ENCODE results near the gene SPACDR.
A peak's percentile ranks its signal among the peaks of the same experiment; 100 is the strongest.

The SPACDR gene

GRCh38 chr7:100471021-100471420, 7.0 kb upstream of the SPACDR start:
- Histone ChIP-seq H3K27ac (ENCODE audit: low read length) (no peak overlapping the region), H3K4me2 (ENCODE audit: low read length) (no peak overlapping the region), H2AFZ (ENCODE audit: low read depth, low read length) (no peak overlapping the region), H3K4me3 (ENCODE audit: low read length) (no peak overlapping the region), H3K79me2 (ENCODE audit: low read length) (no peaks in the 10 kb centered on the region), H3K9me3 (ENCODE audit: insufficient read depth, low read length) (no peaks in the 10 kb centered on the region), H3K4me1 (ENCODE audit: low read length) (peaks cover 15% of the 10 kb centered on the region), H3K36me3 (replicated peaks; ENCODE audit: low read depth, low read length) (peaks cover 19% of the 10 kb centered on the region), H4K20me1 (ENCODE audit: insufficient read depth, low read length) (peaks cover 24% of the 10 kb centered on the region), H3K9ac (ENCODE audit: low read length) (no peak overlapping the region), H3K27me3 (ENCODE audit: low read depth, low read length) (no peaks in the 10 kb centered on the region)
- TF ChIP-seq EZH2phosphoT487 (IDR thresholded peaks at IDR 0.05; ENCODE audit: low read depth) (no peak), CTCF (IDR thresholded peaks at IDR 0.05; ENCODE audit: low read depth, low read length) (no peak)

GRCh38 chr7:100469227-100470044, 5.4 kb upstream of the SPACDR start:
- H4K20me1 ChIP-seq (ENCODE audit: insufficient read depth, low read length), result peaks cover 15% of the 10 kb centered on the region
- H3K27ac ChIP-seq (ENCODE audit: low read length), result no peak overlapping the region
- no peak overlapping the region for H3K9ac ChIP-seq (ENCODE audit: low read length)
- peaks cover 6% of the 10 kb centered on the region for H3K4me1 ChIP-seq (ENCODE audit: low read length)
- no peak overlapping the region for H3K4me3 ChIP-seq (ENCODE audit: low read length)
- peaks cover 19% of the 10 kb centered on the region for H3K36me3 ChIP-seq (replicated peaks; ENCODE audit: low read depth, low read length)
- no peak overlapping the region for H3K4me2 ChIP-seq (ENCODE audit: low read length)
- TF ChIP-seq CTCF (IDR thresholded peaks at IDR 0.05; ENCODE audit: low read depth, low read length) (peak; percentile 86), EZH2phosphoT487 (IDR thresholded peaks at IDR 0.05; ENCODE audit: low read depth) (no peak)
- no peaks in the 10 kb centered on the region for H3K79me2 ChIP-seq (ENCODE audit: low read length)
- H3K9me3 ChIP-seq (ENCODE audit: insufficient read depth, low read length), result no peaks in the 10 kb centered on the region
- H3K27me3 ChIP-seq (ENCODE audit: low read depth, low read length), result no peaks in the 10 kb centered on the region
- H2AFZ ChIP-seq (ENCODE audit: low read depth, low read length), result no peak overlapping the region

GRCh38 chr7:100467638-100468373, 3.7 kb upstream of the SPACDR start:
- H4K20me1 ChIP-seq (ENCODE audit: insufficient read depth, low read length), result peaks cover 9% of the 10 kb centered on the region
- no peak overlapping the region for H3K4me2 ChIP-seq (ENCODE audit: low read length)
- H2AFZ ChIP-seq (ENCODE audit: low read depth, low read length), result no peak overlapping the region
- H3K9me3 ChIP-seq (ENCODE audit: insufficient read depth, low read length), result no peaks in the 10 kb centered on the region
- peaks cover 11% of the 10 kb centered on the region for H3K36me3 ChIP-seq (replicated peaks; ENCODE audit: low read depth, low read length)
- no peak overlapping the region for H3K9ac ChIP-seq (ENCODE audit: low read length)
- H3K4me3 ChIP-seq (ENCODE audit: low read length), result no peak overlapping the region
- H3K27ac ChIP-seq (ENCODE audit: low read length), result no peak overlapping the region
- peaks cover under 1% of the 10 kb centered on the region; the same call in 1 of the 2 replicates for H3K4me1 ChIP-seq (ENCODE audit: low read length)
- TF ChIP-seq CTCF (IDR thresholded peaks at IDR 0.05; ENCODE audit: low read depth, low read length), result no peak
- no peak for TF ChIP-seq EZH2phosphoT487 (IDR thresholded peaks at IDR 0.05; ENCODE audit: low read depth)
- H3K27me3 ChIP-seq (ENCODE audit: low read depth, low read length), result no peaks in the 10 kb centered on the region
- no peaks in the 10 kb centered on the region for H3K79me2 ChIP-seq (ENCODE audit: low read length)

Measured in OCI-LY3 (cell line).